Femur (tissue), 1 donor: ENCODE measurements around the gene CHST14.

ENCODE experiments used
- DNase-seq: peaks from one replicate; pipeline ENCODE4 v3.0.0-alpha.2; 2017

CHST14 gene

DNA sequence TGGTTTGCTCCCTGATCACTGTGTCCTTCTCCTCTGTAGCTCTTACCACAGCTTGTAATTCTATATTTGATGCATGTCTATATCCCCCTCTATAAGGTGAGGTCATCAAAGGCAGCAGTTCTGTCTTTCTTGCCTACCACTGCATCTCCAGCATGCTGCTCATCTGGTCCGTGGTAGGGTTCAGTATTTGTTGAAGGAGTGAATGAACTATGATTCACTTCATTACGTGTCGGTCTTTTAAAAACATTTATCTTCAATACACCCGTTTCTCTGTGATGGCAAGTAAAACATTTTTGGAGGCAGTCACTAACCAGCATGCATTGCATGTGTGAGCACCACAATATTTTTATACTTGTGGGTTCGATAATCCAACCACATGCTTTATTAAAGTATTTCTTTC, 27.6 kb downstream of the CHST14 start:
- DNase-seq = no peak

DNA sequence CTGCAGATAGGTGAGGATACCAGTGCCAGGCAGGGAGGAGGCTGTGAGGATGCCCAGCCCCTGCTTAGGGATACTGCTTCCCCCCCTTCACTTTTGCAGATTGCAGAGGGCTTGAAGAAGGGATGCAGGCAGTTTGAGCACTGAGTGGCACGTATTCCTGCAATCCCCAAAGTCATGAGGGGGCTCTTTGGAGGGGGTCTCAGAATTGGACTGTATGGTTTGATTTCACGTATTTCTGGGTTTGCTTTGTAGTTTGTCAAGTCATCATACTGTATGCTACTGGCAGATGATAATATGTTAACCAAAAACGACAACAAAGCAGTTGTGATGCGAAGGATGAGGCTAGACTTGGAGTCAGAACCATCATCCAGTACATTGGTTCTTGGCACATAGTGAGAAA, 28.1 kb downstream of the CHST14 start:
- no peak for DNase-seq

DNA sequence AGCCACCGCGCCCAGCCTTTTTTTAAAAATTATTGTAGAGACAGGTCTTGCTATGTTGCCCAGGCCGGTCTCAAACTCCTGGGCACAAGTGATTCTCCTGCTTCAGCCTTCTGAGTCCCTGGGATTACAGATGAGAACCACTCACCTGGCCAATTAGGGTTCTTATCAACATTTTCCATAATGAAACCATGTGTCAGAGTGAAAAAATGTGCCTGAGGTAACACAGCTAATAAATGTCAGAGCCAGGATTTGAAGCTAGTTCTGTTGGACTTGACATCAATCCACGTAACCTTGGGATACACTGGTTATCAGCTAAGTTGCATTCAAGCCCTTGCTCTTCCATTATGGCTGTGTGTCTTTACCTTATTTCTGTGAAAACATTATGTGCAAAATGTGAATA, 29.1 kb downstream of the CHST14 start:
- no peak for DNase-seq

GRCh38 chr15:40500568-40501330, 30.0 kb downstream of the CHST14 start:
- DNase-seq = no peak

- no peak for DNase-seq
Observed at GRCh38 chr15:40501487-40501886, 30.7 kb downstream of the CHST14 start.

GRCh38 chr15:40506964-40507571, 36.3 kb downstream of the CHST14 start:
- DNase-seq = peak; percentile 90

GRCh38 chr15:40508216-40508615, 37.4 kb downstream of the CHST14 start:
- DNase-seq = no peak

- no peak for DNase-seq
Observed at GRCh38 chr15:40510201-40510600, 39.4 kb downstream of the CHST14 start.

DNA sequence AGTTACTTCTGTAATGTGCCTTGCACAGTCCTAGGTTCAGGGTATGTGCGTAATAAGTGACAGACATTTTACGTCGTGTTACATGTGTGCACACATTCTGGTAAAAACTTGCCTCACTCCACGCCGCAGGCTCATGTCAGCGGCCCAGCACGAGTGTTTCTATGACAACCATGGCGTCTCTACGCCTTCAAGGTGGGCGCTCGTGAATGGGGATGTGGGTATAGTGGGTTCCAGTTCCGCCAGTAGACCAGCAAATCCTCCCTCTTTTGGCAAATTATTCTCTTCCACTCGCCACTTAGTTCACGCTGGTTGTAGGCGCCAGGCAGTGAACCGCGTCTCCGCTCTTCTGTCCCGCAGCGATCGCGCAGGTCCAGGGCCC, 40.3 kb downstream of the CHST14 start:
- peak; percentile 27 for DNase-seq

GRCh38 chr15:40511472-40512133, 40.8 kb downstream of the CHST14 start:
- peak; percentile 73 for DNase-seq

GRCh38 chr15:40512440-40512839, 41.7 kb downstream of the CHST14 start:
- no peak for DNase-seq

GRCh38 chr15:40513609-40514008, 42.8 kb downstream of the CHST14 start:
- DNase-seq = no peak

- no peak for DNase-seq
Observed at GRCh38 chr15:40516322-40516721, 45.5 kb downstream of the CHST14 start.
